ENCODE measurements around the gene PLXDC2.

DNA sequence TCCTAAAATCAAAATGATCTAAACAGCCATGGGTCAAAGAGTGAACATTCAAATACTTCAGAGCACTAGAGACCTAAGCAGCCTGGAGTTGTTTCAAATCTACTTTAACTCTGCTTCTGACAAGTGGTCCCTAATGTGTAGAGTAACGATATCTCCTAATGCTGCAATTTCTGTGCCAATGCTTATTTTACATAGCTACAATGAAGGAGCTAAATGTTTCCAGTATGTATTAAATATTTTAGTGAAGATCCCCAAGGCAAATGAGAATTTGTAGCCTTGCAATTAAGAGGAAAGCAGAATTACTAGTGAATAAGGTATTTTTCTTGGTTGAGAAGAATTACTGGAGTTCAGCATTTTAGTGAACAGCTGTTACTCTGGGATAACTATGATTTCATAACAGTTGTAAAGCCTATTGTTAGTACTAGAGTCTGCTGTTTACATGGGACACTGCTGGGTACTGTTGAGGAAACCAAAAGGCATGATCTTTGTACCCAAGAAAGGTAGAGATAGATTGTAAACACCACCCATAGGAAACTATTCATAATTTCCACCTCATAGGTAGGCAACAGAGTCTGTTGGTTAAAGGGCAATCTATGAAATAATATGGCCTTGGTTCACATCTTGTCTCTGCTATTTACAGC, 271.9 kb downstream of the PLXDC2 start:
- TF ChIP-seq, protein P1, sequence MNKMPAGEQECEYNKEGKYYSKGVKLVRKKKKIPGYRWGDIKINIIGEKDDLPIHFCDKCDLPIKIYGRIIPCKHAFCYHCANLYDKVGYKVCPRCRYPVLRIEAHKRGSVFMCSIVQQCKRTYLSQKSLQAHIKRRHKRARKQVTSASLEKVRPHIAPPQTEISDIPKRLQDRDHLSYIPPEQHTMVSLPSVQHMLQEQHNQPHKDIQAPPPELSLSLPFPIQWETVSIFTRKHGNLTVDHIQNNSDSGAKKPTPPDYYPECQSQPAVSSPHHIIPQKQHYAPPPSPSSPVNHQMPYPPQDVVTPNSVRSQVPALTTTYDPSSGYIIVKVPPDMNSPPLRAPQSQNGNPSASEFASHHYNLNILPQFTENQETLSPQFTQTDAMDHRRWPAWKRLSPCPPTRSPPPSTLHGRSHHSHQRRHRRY (tag by site-specific recombination; IDR thresholded peaks at IDR 0.05): no peak
- TF ChIP-seq ZBTB20 (tag by site-specific recombination; IDR thresholded peaks at IDR 0.05) (no peak), ZFP37 (tag by site-specific recombination; IDR thresholded peaks at IDR 0.05) (no peak), ZNF501 (tag by site-specific recombination; IDR thresholded peaks at IDR 0.05) (no peak), ZNF423 (tag by site-specific recombination; IDR thresholded peaks at IDR 0.05) (no peak), KLF10 (tag by site-specific recombination; IDR thresholded peaks at IDR 0.05) (no peak), ZNF140 (tag by site-specific recombination; IDR thresholded peaks at IDR 0.05) (no peak)
- TF ChIP-seq, protein P2, sequence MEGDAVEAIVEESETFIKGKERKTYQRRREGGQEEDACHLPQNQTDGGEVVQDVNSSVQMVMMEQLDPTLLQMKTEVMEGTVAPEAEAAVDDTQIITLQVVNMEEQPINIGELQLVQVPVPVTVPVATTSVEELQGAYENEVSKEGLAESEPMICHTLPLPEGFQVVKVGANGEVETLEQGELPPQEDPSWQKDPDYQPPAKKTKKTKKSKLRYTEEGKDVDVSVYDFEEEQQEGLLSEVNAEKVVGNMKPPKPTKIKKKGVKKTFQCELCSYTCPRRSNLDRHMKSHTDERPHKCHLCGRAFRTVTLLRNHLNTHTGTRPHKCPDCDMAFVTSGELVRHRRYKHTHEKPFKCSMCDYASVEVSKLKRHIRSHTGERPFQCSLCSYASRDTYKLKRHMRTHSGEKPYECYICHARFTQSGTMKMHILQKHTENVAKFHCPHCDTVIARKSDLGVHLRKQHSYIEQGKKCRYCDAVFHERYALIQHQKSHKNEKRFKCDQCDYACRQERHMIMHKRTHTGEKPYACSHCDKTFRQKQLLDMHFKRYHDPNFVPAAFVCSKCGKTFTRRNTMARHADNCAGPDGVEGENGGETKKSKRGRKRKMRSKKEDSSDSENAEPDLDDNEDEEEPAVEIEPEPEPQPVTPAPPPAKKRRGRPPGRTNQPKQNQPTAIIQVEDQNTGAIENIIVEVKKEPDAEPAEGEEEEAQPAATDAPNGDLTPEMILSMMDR (tag by site-specific recombination; IDR thresholded peaks at IDR 0.05): no peak
